Measurements from ENCODE around the gene UBAP2L. TPM values are rescaled to one million over a fixed set of nuclear protein-coding genes. Genes with fewer than 3 reads are reported as not detected.

Gene UBAP2L
- polyA plus RNA-seq, 1 donor (not counting 4 experiments of a cell fraction or from before 2014, with no cell fraction given), result 198 TPM

- Histone ChIP-seq H3K9me1 (ENCODE audit: control insufficient read depth, extremely low read depth, insufficient read depth, low read length) (peaks cover 3% of the 10 kb centered on the region), H3K4me3 (ENCODE audit: control insufficient read depth in 2 of 3, extremely low read depth in 1 of 3, insufficient read depth in 2 of 3, low read depth in 1 of 3, low read length in 3 of 3) (peak overlapping the region; percentile 91 to 99 (median 94)), H3K9me3 (ENCODE audit: control insufficient read depth, low read depth, low read length) (no peaks in the 10 kb centered on the region), H3K27ac (ENCODE audit: control insufficient read depth, insufficient read depth, low read length) (peak overlapping the region; percentile 88), H3K4me1 (ENCODE audit: control insufficient read depth, extremely low read depth, insufficient read depth, low read length) (peaks cover 16% of the 10 kb centered on the region), H3K36me3 (ENCODE audit: control insufficient read depth in 2 of 2, extremely low read depth in 1 of 2, insufficient read depth in 2 of 2, low read length in 2 of 2) (peaks cover 4 to 22% of the 10 kb centered on the region in 2 experiments), H3K27me3 (ENCODE audit: control insufficient read depth, extremely low read depth, insufficient read depth, low read length) (no peaks in the 10 kb centered on the region), H3K79me2 (ENCODE audit: control insufficient read depth, insufficient read depth, low read length) (peaks cover 92% of the 10 kb centered on the region), H3K9ac (ENCODE audit: control insufficient read depth, extremely low read depth, insufficient read depth, low read length) (peak overlapping the region; percentile 97), H3K4me2 (ENCODE audit: control insufficient read depth, extremely low read depth, insufficient read depth, low read depth, low read length) (no peak overlapping the region), H2AFZ (ENCODE audit: control insufficient read depth, low read length) (no peak overlapping the region), H4K20me1 (ENCODE audit: control insufficient read depth, extremely low read depth, insufficient read depth, low read length) (peaks cover 7% of the 10 kb centered on the region)
- dilution Hi-C loops (cut with MboI; ENCODE audit: extremely low pct_ligation_motif_present, low sequenced_read_pairs), result no loop called here
- TF ChIP-seq CTCF (optimal IDR thresholded peaks at IDR 0.05 in 1 of 3, IDR thresholded peaks at IDR 0.05 in 1 of 3, conservative IDR thresholded peaks at IDR 0.05 in 1 of 3; ENCODE audit: extremely low read depth in 1 of 3, insufficient read depth in 2 of 3, low read length in 3 of 3) (no peak), EZH2 (IDR thresholded peaks at IDR 0.05; ENCODE audit: low read length) (no peak)
- FAIRE-seq (no peak), DNase-seq (ENCODE audit: low read depth, low spot score) (no peak)
Measured at GRCh38 chr1:154220970-154221277, 169 bp downstream of the UBAP2L start.

- Histone ChIP-seq H3K27me3 (ENCODE audit: control insufficient read depth, extremely low read depth, insufficient read depth, low read length) (no peaks in the 10 kb centered on the region), H2AFZ (ENCODE audit: control insufficient read depth, low read length) (no peak overlapping the region), H3K9me1 (ENCODE audit: control insufficient read depth, extremely low read depth, insufficient read depth, low read length) (peaks cover 3% of the 10 kb centered on the region), H3K79me2 (ENCODE audit: control insufficient read depth, insufficient read depth, low read length) (peaks cover 92% of the 10 kb centered on the region), H3K9ac (ENCODE audit: control insufficient read depth, extremely low read depth, insufficient read depth, low read length) (peak overlapping the region; percentile 97), H3K4me2 (ENCODE audit: control insufficient read depth, extremely low read depth, insufficient read depth, low read depth, low read length) (peak overlapping the region; percentile 75), H3K4me1 (ENCODE audit: control insufficient read depth, extremely low read depth, insufficient read depth, low read length) (peaks cover 16% of the 10 kb centered on the region), H3K9me3 (ENCODE audit: control insufficient read depth, low read depth, low read length) (no peaks in the 10 kb centered on the region), H3K36me3 (ENCODE audit: control insufficient read depth in 2 of 2, extremely low read depth in 1 of 2, insufficient read depth in 2 of 2, low read length in 2 of 2) (peaks cover 4 to 27% of the 10 kb centered on the region in 2 experiments), H4K20me1 (ENCODE audit: control insufficient read depth, extremely low read depth, insufficient read depth, low read length) (peaks cover 7% of the 10 kb centered on the region), H3K4me3 (ENCODE audit: control insufficient read depth in 2 of 3, extremely low read depth in 1 of 3, insufficient read depth in 2 of 3, low read depth in 1 of 3, low read length in 3 of 3) (peak overlapping the region; percentile 91 to 99 (median 94)), H3K27ac (ENCODE audit: control insufficient read depth, insufficient read depth, low read length) (peak overlapping the region; percentile 88)
- dilution Hi-C loops (cut with MboI; ENCODE audit: extremely low pct_ligation_motif_present, low sequenced_read_pairs), result no loop called here
- no peak for TF ChIP-seq CTCF (optimal IDR thresholded peaks at IDR 0.05 in 1 of 3, IDR thresholded peaks at IDR 0.05 in 1 of 3, conservative IDR thresholded peaks at IDR 0.05 in 1 of 3; ENCODE audit: extremely low read depth in 1 of 3, insufficient read depth in 2 of 3, low read length in 3 of 3)
- TF ChIP-seq EZH2 (IDR thresholded peaks at IDR 0.05; ENCODE audit: low read length), result no peak
- FAIRE-seq (no peak), DNase-seq (ENCODE audit: low read depth, low spot score) (no peak)
Measured at GRCh38 chr1:154221278-154222001, 685 bp downstream of the UBAP2L start.

Measured in keratinocyte (primary cell).